ENCODE results near the gene ACYP2.

DNA sequence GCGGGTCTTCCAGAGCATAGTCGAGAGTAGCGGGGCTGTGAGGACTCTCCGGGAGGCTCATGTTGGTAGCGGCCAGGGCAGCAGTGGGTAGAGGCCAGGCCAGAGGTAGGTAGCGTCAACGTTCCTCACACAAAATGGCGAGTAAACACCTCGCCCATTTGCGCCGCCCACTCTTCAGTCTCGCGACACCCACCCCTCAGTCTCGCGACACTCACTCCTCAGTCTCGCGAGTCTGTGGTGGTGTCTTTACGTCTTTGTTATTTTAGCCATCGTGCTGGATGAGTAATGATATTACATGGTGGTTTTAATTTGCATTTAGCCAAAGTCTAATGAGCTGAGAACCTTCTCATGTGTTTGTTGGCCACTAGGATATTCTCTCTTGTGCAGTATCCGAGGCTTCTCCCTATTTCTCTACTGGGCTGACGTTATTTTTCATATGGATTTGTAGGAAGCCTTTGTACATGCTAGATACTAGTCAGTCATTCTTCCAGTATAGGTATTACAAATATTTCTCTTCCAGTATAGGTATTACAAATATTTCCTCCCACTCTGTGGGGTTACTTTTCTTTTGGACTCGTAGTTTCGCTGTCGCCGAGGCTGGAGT lies 140.8 kb downstream of the ACYP2 start, which contains the start of gene TSPYL6:
- no peak for TF ChIP-seq CTCF (IDR thresholded peaks at IDR 0.05; ENCODE audit: insufficient read depth, low read length, poor library complexity, severe bottlenecking)
- no peak for TF ChIP-seq EZH2phosphoT487 (conservative IDR thresholded peaks at IDR 0.05; ENCODE audit: low read length)
